HG03280 (cell line): ENCODE results near the gene ADCK2.
A peak's percentile ranks its signal among the peaks of the same experiment; 100 is the strongest.
"Not testable (repeated sequence)": the region's sequence is repeated elsewhere in the genome, so short reads cannot be mapped to it uniquely, and the experiment has no call there.

ENCODE experiments used
- ATAC-seq: cut with Tn5 transposase; IDR thresholded peaks from one replicate; pipeline ENCODE4 v1.9.1; 2021; ENCODE audit warnings: mild to moderate bottlenecking, moderate library complexity; ENCODE audit not compliant: unreplicated experiment

Gene ADCK2

GRCh38 chr7:140646931-140647647, 25.7 kb upstream of the ADCK2 start:
- peak; percentile 82 for ATAC-seq

GRCh38 chr7:140649556-140650205, 23.1 kb upstream of the ADCK2 start:
- no peak for ATAC-seq

GRCh38 chr7:140650367-140650766, 22.4 kb upstream of the ADCK2 start:
- no peak for ATAC-seq

- no peak for ATAC-seq
Observed at GRCh38 chr7:140653319-140654108, 19.2 kb upstream of the ADCK2 start.

- no peak for ATAC-seq
Observed at GRCh38 chr7:140654109-140654387, 18.7 kb upstream of the ADCK2 start.

GRCh38 chr7:140654661-140655060, 18.1 kb upstream of the ADCK2 start:
- ATAC-seq = no peak

- ATAC-seq = no peak
Observed at GRCh38 chr7:140655511-140656408, 17.0 kb upstream of the ADCK2 start.

GRCh38 chr7:140656548-140657515, 15.9 kb upstream of the ADCK2 start:
- peak; percentile 84 for ATAC-seq

GRCh38 chr7:140657891-140658290, 14.9 kb upstream of the ADCK2 start:
- ATAC-seq = no peak

- ATAC-seq = no peak
Observed at GRCh38 chr7:140659856-140660255, 12.9 kb upstream of the ADCK2 start.

GRCh38 chr7:140661124-140661523, 11.6 kb upstream of the ADCK2 start:
- ATAC-seq = no peak

GRCh38 chr7:140662938-140663337, 9.8 kb upstream of the ADCK2 start:
- ATAC-seq = not testable (repeated sequence)

GRCh38 chr7:140667476-140667875, 5.3 kb upstream of the ADCK2 start:
- ATAC-seq = no peak

- no peak for ATAC-seq
Observed at GRCh38 chr7:140668641-140669040, 4.1 kb upstream of the ADCK2 start.

GRCh38 chr7:140669352-140669751, 3.4 kb upstream of the ADCK2 start:
- no peak for ATAC-seq

GRCh38 chr7:140669862-140670261, 2.9 kb upstream of the ADCK2 start:
- not testable (repeated sequence) for ATAC-seq

- no peak for ATAC-seq
Observed at GRCh38 chr7:140670343-140670935, 2.3 kb upstream of the ADCK2 start.

GRCh38 chr7:140671966-140672365, 779 bp upstream of the ADCK2 start:
- no peak for ATAC-seq

GRCh38 chr7:140673063-140673773, 473 bp downstream of the ADCK2 start:
- ATAC-seq = peak; percentile 48
